Neuronal stem cell (in vitro differentiated cells): Measurements from ENCODE around the gene DNASE1L2.

Experiments
- DNase-seq: peaks from one replicate; pipeline ENCODE4 v3.0.0-alpha.2; 2013; ENCODE audit warnings: low spot score
- H2AFZ ChIP-seq: one replicate; pipeline ENCODE4 v1.6.1; 2013; ENCODE audit warnings: mild to moderate bottlenecking, low read length, inconsistent platforms
- H2AK5ac ChIP-seq: 2 replicates; pipeline ENCODE4 v1.6.1; 2013; ENCODE audit warnings: low read depth, mild to moderate bottlenecking, inconsistent platforms, low read length, moderate library complexity, mixed read lengths
- H2BK120ac ChIP-seq: 2 replicates; pipeline ENCODE4 v1.6.1; 2013; ENCODE audit warnings: low read depth, mild to moderate bottlenecking, inconsistent platforms, low read length, moderate library complexity, mixed read lengths
- H2BK12ac ChIP-seq: one replicate; pipeline ENCODE4 v1.6.1; 2013; ENCODE audit warnings: low read length, inconsistent platforms
- H2BK15ac ChIP-seq: 2 replicates; pipeline ENCODE4 v1.6.1; 2013; ENCODE audit warnings: mild to moderate bottlenecking, low read length, inconsistent platforms, mixed read lengths
- H2BK5ac ChIP-seq: one replicate; pipeline ENCODE4 v1.6.1; 2013; ENCODE audit warnings: inconsistent platforms, mild to moderate bottlenecking, low read length, moderate library complexity
- H3K14ac ChIP-seq: one replicate; pipeline ENCODE4 v1.6.1; 2013; ENCODE audit warnings: low read length, inconsistent platforms
- H3K18ac ChIP-seq: 2 replicates; pipeline ENCODE4 v1.6.1; 2013; ENCODE audit warnings: low read length, inconsistent platforms
- H3K23ac ChIP-seq: 2 replicates; pipeline ENCODE4 v1.6.1; 2013; ENCODE audit warnings: low read depth, mild to moderate bottlenecking, mixed read lengths, low read length, inconsistent platforms; ENCODE audit not compliant: poor library complexity
- H3K27ac ChIP-seq: replicated peaks from 3 replicates; pipeline ENCODE4 v1.5.1; 2013; ENCODE audit warnings: low read length, inconsistent platforms
- H3K27me3 ChIP-seq, 3 experiments: 2 replicates each; pipeline ENCODE4 v1.6.1; 2013; ENCODE audit warnings: low read length in 3 of 3, mild to moderate bottlenecking in 2 of 3, inconsistent platforms in 1 of 3, low read depth in 1 of 3, mixed read lengths in 1 of 3, moderate library complexity in 1 of 3; ENCODE audit not compliant: control insufficient read depth in 3 of 3, insufficient read depth in 3 of 3
- H3K36me3 ChIP-seq, 2 donors: replicated peaks in 1 of 2; 2 replicates each; pipeline ENCODE4 v1.6.1; 2013; ENCODE audit warnings: low read length in 2 of 2; ENCODE audit not compliant: control insufficient read depth in 2 of 2, insufficient read depth in 2 of 2
- H3K4ac ChIP-seq: 2 replicates; pipeline ENCODE4 v1.6.1; 2013; ENCODE audit warnings: inconsistent platforms, mild to moderate bottlenecking, low read length, moderate library complexity
- H3K4me1 ChIP-seq, 2 donors: 1 replicate in 1 of 2; 2 replicates in 1 of 2; pipeline ENCODE4 v1.6.1; 2013; ENCODE audit warnings: low read length in 2 of 2, low read depth in 1 of 2; ENCODE audit not compliant: control insufficient read depth in 2 of 2, insufficient read depth in 1 of 2
- H3K4me2 ChIP-seq: one replicate; pipeline ENCODE4 v1.6.1; 2013; ENCODE audit warnings: mild to moderate bottlenecking, low read length, inconsistent platforms; ENCODE audit not compliant: insufficient read depth, poor library complexity, severe bottlenecking
- H3K4me3 ChIP-seq, 2 donors: 2 replicates each; pipeline ENCODE4 v1.5.1; 2013; ENCODE audit warnings: low read length in 2 of 2, mild to moderate bottlenecking in 2 of 2, inconsistent platforms in 1 of 2, moderate library complexity in 1 of 2
- H3K79me1 ChIP-seq: one replicate; pipeline ENCODE4 v1.6.1; 2013; ENCODE audit warnings: low read depth, mild to moderate bottlenecking, inconsistent platforms, low read length, moderate library complexity
- H3K9ac ChIP-seq: one replicate; pipeline ENCODE4 v1.6.1; 2013; ENCODE audit warnings: mild to moderate bottlenecking, low read depth, low read length, inconsistent platforms; ENCODE audit not compliant: poor library complexity
- H3K9me3 ChIP-seq, 2 donors: replicated peaks in 1 of 2; 2 replicates each; pipeline versions ENCODE3 to v1.6.1; 2013; ENCODE audit warnings: low read length in 2 of 2, mild to moderate bottlenecking in 2 of 2, inconsistent platforms in 1 of 2, low read depth in 1 of 2, mixed read lengths in 1 of 2, moderate library complexity in 1 of 2; ENCODE audit not compliant: control insufficient read depth in 2 of 2, insufficient read depth in 1 of 2
- H4K8ac ChIP-seq: one replicate; pipeline ENCODE4 v1.6.1; 2013; ENCODE audit warnings: low read depth, mild to moderate bottlenecking, inconsistent platforms, low read length, moderate library complexity
- H4K91ac ChIP-seq: one replicate; pipeline ENCODE4 v1.6.1; 2013; ENCODE audit warnings: low read length, low read depth, mild to moderate bottlenecking, inconsistent platforms; ENCODE audit not compliant: poor library complexity
- WGBS, 2 donors: extraction: QIAGEN DNeasy Blood & Tissue Kit; methylation state at CpG; one replicate each; pipeline ENCODE4 v1.1.7; 2013; ENCODE audit warnings: missing lambda C conversion rate in 2 of 2, mixed read lengths in 1 of 2; ENCODE audit not compliant: insufficient read length in 2 of 2, insufficient replicate concordance in 1 of 2; ENCODE audit errors: extremely low coverage in 2 of 2; 5-methylcytosine and 5-hydroxymethylcytosine counted together

DNASE1L2 gene

GRCh38 chr16:2229632-2230250 is 6.5 kb upstream of the DNASE1L2 start:
- Histone ChIP-seq H3K18ac (no peak overlapping the region), H3K27ac (no peak overlapping the region), H3K27me3 (no peaks in the 10 kb centered on the region), H3K36me3 (peaks cover 37 to 81% of the 10 kb centered on the region in 2 donors), H3K4me2 (no peak overlapping the region), H2AFZ (no peak overlapping the region), H4K8ac (no peak overlapping the region), H2BK15ac (no peak overlapping the region), H3K4ac (no peak overlapping the region), H3K9me3 (no peaks in the 10 kb centered on the region), H2AK5ac (no peak overlapping the region), H3K4me3 (no peak overlapping the region), H3K79me1 (peaks cover 20% of the 10 kb centered on the region), H3K23ac (no peak overlapping the region), H2BK120ac (no peak overlapping the region), H3K14ac (no peak overlapping the region), H4K91ac (no peak overlapping the region), H3K4me1 (no peaks in the 10 kb centered on the region), H2BK5ac (peak overlapping the region; percentile 13), H3K9ac (no peak overlapping the region), H2BK12ac (no peak overlapping the region)
- no peak for DNase-seq
- WGBS, 2 donors: no CpG with 5 or more reads among the region's 23 CpGs

- no peaks in the 10 kb centered on the region for H3K9me3 ChIP-seq
- no peak overlapping the region for H3K18ac ChIP-seq
- H3K14ac ChIP-seq: no peak overlapping the region
- H4K91ac ChIP-seq: no peak overlapping the region
- H3K4me1 ChIP-seq: no peaks in the 10 kb centered on the region
- H3K27me3 ChIP-seq: no peaks in the 10 kb centered on the region
- DNase-seq: no peak
- H2BK5ac ChIP-seq: no peak overlapping the region
- H3K79me1 ChIP-seq: peaks cover 21% of the 10 kb centered on the region
- H3K9ac ChIP-seq: no peak overlapping the region
- H2BK120ac ChIP-seq: no peak overlapping the region
- no peak overlapping the region for H3K4me3 ChIP-seq
- H2AK5ac ChIP-seq: no peak overlapping the region
- no peak overlapping the region for H3K4me2 ChIP-seq
- no peak overlapping the region for H2AFZ ChIP-seq
- no peak overlapping the region for H3K4ac ChIP-seq
- H3K27ac ChIP-seq: no peak overlapping the region
- peak overlapping the region; percentile 58 for H2BK12ac ChIP-seq
- H3K36me3 ChIP-seq: peaks cover 43 to 88% of the 10 kb centered on the region in 2 donors
- WGBS, 2 donors: no CpG with 5 or more reads among the region's 13 CpGs
- H4K8ac ChIP-seq: no peak overlapping the region
- peak overlapping the region; percentile 43 for H3K23ac ChIP-seq
- no peak overlapping the region for H2BK15ac ChIP-seq
Measured at GRCh38 chr16:2230376-2230775, 5.9 kb upstream of the DNASE1L2 start.

- Histone ChIP-seq H3K9me3 (no peaks in the 10 kb centered on the region), H2BK5ac (no peak overlapping the region), H3K4me1 (peaks cover 0 to 4% of the 10 kb centered on the region in 2 donors), H3K36me3 (peaks cover 44 to 91% of the 10 kb centered on the region in 2 donors), H3K4me2 (no peak overlapping the region), H4K8ac (peak overlapping the region; percentile 4), H2AFZ (no peak overlapping the region), H3K27ac (no peak overlapping the region), H3K9ac (no peak overlapping the region), H2BK15ac (no peak overlapping the region), H4K91ac (no peak overlapping the region), H2AK5ac (no peak overlapping the region), H3K27me3 (peaks cover 0 to 4% (median 0%) of the 10 kb centered on the region in 3 experiments), H3K23ac (no peak overlapping the region), H3K79me1 (peaks cover 21% of the 10 kb centered on the region), H2BK12ac (no peak overlapping the region), H2BK120ac (no peak overlapping the region), H3K4ac (no peak overlapping the region), H3K18ac (no peak overlapping the region), H3K14ac (no peak overlapping the region), H3K4me3 (no peak overlapping the region)
- no CpG with 5 or more reads among the region's 29 CpGs for WGBS, 2 donors
- DNase-seq: no peak
Measured at GRCh38 chr16:2231016-2231931, 5.0 kb upstream of the DNASE1L2 start.
